ENCODE measurements around the gene ZSWIM2. TPM values are rescaled to one million over a fixed set of nuclear protein-coding genes. Genes with fewer than 3 reads are reported as not detected.

ZSWIM2 gene
- polyA plus RNA-seq, 1 of the 3 experiments (the other 2 are of a cell fraction), result 0.05 TPM

GRCh38 chr2:186855216-186855615 is 6.2 kb upstream of the ZSWIM2 start (continued):
- TF ChIP-seq SIN3A (IDR thresholded peaks at IDR 0.05; ENCODE audit: borderline replicate concordance, low read depth, low read length) (no peak), CHD2 (IDR thresholded peaks at IDR 0.05; ENCODE audit: low read length, partially characterized antibody) (no peak), GATA2 (CRISPR knock-in tag; IDR thresholded peaks at IDR 0.05) (no peak)

DNA sequence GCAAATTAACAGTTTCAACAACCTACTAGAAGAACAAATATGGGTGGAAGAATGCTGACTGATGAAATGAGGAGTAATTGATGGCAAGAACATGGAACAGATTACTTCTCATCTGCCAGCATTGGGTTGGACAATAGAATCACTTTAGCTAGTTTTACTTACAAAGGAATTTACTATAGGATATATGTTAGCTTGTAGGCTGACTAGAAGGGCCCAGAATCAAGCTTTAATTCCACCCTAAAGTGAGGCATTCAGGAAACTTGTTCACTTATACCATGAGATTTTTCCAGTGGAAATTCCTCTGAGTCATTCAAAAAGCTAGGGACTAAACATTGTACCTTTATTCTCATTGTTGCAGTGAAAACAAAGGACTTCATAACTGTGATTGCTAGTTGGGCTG is 5.0 kb upstream of the ZSWIM2 start:
- Histone ChIP-seq H3K27me3 (ENCODE audit: insufficient read depth) (no peaks in the 10 kb centered on the region), H3K9ac (no peak overlapping the region), H3K9me2 (no peaks in the 10 kb centered on the region), H3K79me2 (ENCODE audit: insufficient read depth) (no peaks in the 10 kb centered on the region), H3K9me3 (no peaks in the 10 kb centered on the region), H3F3A (replicated peaks; ENCODE audit: insufficient read depth) (peaks cover 7% of the 10 kb centered on the region), H2AFZ (ENCODE audit: low read depth) (peak overlapping the region; percentile 38; the same call in 1 of the 2 replicates), H3K4me1 (ENCODE audit: control insufficient read depth in 1 of 2, insufficient read depth in 2 of 2, low read depth in 1 of 2, low read length in 1 of 2) (peaks cover 0 to 7% of the 10 kb centered on the region in 2 experiments; a peak in 2 of 4 replicates), H3K27ac (ENCODE audit: low read depth in 2 of 2, low read length in 1 of 2) (peak overlapping the region in 1 of 2 experiments; percentile 32; a peak in 2 of 4 replicates), H3K4me2 (no peak overlapping the region), H3K36me3 (replicated peaks in 1 of 2; ENCODE audit: control insufficient read depth in 1 of 2, insufficient read depth in 2 of 2, low read length in 1 of 2) (no peaks in the 10 kb centered on the region), H4K20me1 (ENCODE audit: insufficient read depth) (no peaks in the 10 kb centered on the region), H3K4me3 (ENCODE audit: low read depth in 2 of 2, low read length in 1 of 2) (no peak overlapping the region)
- ChIA-PET POLR2A (no interaction called here), CTCF (interaction anchor here (1.6 kb wide), 1 partner anchor 9 kb away, joined by 5 read pairs; no protein-coding TSS in a partner anchor)
- TF ChIP-seq RXRA (IDR thresholded peaks at IDR 0.05; ENCODE audit: borderline replicate concordance, low read depth), result no peak
- TF ChIP-seq, protein P1, sequence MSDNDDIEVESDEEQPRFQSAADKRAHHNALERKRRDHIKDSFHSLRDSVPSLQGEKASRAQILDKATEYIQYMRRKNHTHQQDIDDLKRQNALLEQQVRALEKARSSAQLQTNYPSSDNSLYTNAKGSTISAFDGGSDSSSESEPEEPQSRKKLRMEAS (IDR thresholded peaks at IDR 0.05; ENCODE audit: low read depth), result no peak
- TF ChIP-seq FOXM1 (IDR thresholded peaks at IDR 0.05; ENCODE audit: low read depth), result no peak
- TF ChIP-seq SMC3 (IDR thresholded peaks at IDR 0.05; ENCODE audit: low read depth, low read length), result no peak
- no peak for TF ChIP-seq POLR2AphosphoS5 (IDR thresholded peaks at IDR 0.05; ENCODE audit: low read depth, low read length)
- no peak for TF ChIP-seq YY1 (IDR thresholded peaks at IDR 0.05; ENCODE audit: low read depth)
- DNase-seq, result no peak

- H4K20me1 ChIP-seq (ENCODE audit: insufficient read depth), result no peaks in the 10 kb centered on the region
- no peaks in the 10 kb centered on the region for H3K79me2 ChIP-seq (ENCODE audit: insufficient read depth)
- ChIA-PET POLR2A (no interaction called here), CTCF (interaction anchor here (1.9 to 4.7 kb wide), 2 partner anchors 10 to 600 kb away, joined by 6 to 29 read pairs; no protein-coding TSS in a partner anchor)
- no peak overlapping the region for H3K4me2 ChIP-seq
- no peak for TF ChIP-seq SMC3 (IDR thresholded peaks at IDR 0.05; ENCODE audit: low read depth, low read length)
- TF ChIP-seq TCF12 (IDR thresholded peaks at IDR 0.05), result no peak
- TF ChIP-seq USF1 (IDR thresholded peaks at IDR 0.05; ENCODE audit: borderline replicate concordance, low read depth), result no peak
- TF ChIP-seq, protein P2, sequence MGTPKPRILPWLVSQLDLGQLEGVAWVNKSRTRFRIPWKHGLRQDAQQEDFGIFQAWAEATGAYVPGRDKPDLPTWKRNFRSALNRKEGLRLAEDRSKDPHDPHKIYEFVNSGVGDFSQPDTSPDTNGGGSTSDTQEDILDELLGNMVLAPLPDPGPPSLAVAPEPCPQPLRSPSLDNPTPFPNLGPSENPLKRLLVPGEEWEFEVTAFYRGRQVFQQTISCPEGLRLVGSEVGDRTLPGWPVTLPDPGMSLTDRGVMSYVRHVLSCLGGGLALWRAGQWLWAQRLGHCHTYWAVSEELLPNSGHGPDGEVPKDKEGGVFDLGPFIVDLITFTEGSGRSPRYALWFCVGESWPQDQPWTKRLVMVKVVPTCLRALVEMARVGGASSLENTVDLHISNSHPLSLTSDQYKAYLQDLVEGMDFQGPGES (IDR thresholded peaks at IDR 0.05; ENCODE audit: low read depth, low read length), result no peak
- no peak for TF ChIP-seq FOSL2 (IDR thresholded peaks at IDR 0.05; ENCODE audit: borderline replicate concordance, low read depth)
- no peak for TF ChIP-seq RXRA (IDR thresholded peaks at IDR 0.05; ENCODE audit: borderline replicate concordance, low read depth)
- no peak for TF ChIP-seq PBX3 (IDR thresholded peaks at IDR 0.05)
- no peak for TF ChIP-seq USF2 (IDR thresholded peaks at IDR 0.05; ENCODE audit: borderline replicate concordance, low read depth, low read length)
- no peak for TF ChIP-seq FOXJ3 (CRISPR knock-in tag; IDR thresholded peaks at IDR 0.05)
- TF ChIP-seq, protein P3, sequence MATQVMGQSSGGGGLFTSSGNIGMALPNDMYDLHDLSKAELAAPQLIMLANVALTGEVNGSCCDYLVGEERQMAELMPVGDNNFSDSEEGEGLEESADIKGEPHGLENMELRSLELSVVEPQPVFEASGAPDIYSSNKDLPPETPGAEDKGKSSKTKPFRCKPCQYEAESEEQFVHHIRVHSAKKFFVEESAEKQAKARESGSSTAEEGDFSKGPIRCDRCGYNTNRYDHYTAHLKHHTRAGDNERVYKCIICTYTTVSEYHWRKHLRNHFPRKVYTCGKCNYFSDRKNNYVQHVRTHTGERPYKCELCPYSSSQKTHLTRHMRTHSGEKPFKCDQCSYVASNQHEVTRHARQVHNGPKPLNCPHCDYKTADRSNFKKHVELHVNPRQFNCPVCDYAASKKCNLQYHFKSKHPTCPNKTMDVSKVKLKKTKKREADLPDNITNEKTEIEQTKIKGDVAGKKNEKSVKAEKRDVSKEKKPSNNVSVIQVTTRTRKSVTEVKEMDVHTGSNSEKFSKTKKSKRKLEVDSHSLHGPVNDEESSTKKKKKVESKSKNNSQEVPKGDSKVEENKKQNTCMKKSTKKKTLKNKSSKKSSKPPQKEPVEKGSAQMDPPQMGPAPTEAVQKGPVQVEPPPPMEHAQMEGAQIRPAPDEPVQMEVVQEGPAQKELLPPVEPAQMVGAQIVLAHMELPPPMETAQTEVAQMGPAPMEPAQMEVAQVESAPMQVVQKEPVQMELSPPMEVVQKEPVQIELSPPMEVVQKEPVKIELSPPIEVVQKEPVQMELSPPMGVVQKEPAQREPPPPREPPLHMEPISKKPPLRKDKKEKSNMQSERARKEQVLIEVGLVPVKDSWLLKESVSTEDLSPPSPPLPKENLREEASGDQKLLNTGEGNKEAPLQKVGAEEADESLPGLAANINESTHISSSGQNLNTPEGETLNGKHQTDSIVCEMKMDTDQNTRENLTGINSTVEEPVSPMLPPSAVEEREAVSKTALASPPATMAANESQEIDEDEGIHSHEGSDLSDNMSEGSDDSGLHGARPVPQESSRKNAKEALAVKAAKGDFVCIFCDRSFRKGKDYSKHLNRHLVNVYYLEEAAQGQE (IDR thresholded peaks at IDR 0.05; ENCODE audit: low read depth, low read length), result no peak
- TF ChIP-seq RCOR1 (IDR thresholded peaks at IDR 0.05; ENCODE audit: low read length), result no peak
- TF ChIP-seq JUND (IDR thresholded peaks at IDR 0.05), result no peak
- TF ChIP-seq NRF1 (IDR thresholded peaks at IDR 0.05; ENCODE audit: low read depth, low read length), result no peak
- no peak overlapping the region for H3K4me3 ChIP-seq (ENCODE audit: low read depth in 2 of 2, low read length in 1 of 2)
- H3K4me1 ChIP-seq (ENCODE audit: control insufficient read depth in 1 of 2, insufficient read depth in 2 of 2, low read depth in 1 of 2, low read length in 1 of 2), result peaks cover 0 to 9% of the 10 kb centered on the region in 2 experiments; a peak in 2 of 4 replicates
- H3K9ac ChIP-seq, result no peak overlapping the region
- H3F3A ChIP-seq (replicated peaks; ENCODE audit: insufficient read depth), result peaks cover 16% of the 10 kb centered on the region
- DNase-seq, result no peak
- no peak overlapping the region for H3K27ac ChIP-seq (ENCODE audit: low read depth in 2 of 2, low read length in 1 of 2)
- H3K36me3 ChIP-seq (replicated peaks in 1 of 2; ENCODE audit: control insufficient read depth in 1 of 2, insufficient read depth in 2 of 2, low read length in 1 of 2), result no peaks in the 10 kb centered on the region
- no peaks in the 10 kb centered on the region for H3K27me3 ChIP-seq (ENCODE audit: insufficient read depth)
- H3K9me3 ChIP-seq, result no peaks in the 10 kb centered on the region
- 84% methylated on average over 5 of the region's 5 CpGs for WGBS (ENCODE audit: low lambda C conversion rate)
- no peaks in the 10 kb centered on the region for H3K9me2 ChIP-seq
- H2AFZ ChIP-seq (ENCODE audit: low read depth), result no peak overlapping the region
Measured at GRCh38 chr2:186852508-186852907, 3.5 kb upstream of the ZSWIM2 start.

Data from SK-N-SH (cell line).